Measurements from ENCODE around the gene TCF7L1. TPM values are rescaled to one million over a fixed set of nuclear protein-coding genes. Genes with fewer than 3 reads are reported as not detected.
"Not testable (repeated sequence)": the region's sequence is repeated elsewhere in the genome, so short reads cannot be mapped to it uniquely, and the experiment has no call there.

TCF7L1 gene
- total RNA-seq, 2 experiments from 2014 or later = not detected

DNA sequence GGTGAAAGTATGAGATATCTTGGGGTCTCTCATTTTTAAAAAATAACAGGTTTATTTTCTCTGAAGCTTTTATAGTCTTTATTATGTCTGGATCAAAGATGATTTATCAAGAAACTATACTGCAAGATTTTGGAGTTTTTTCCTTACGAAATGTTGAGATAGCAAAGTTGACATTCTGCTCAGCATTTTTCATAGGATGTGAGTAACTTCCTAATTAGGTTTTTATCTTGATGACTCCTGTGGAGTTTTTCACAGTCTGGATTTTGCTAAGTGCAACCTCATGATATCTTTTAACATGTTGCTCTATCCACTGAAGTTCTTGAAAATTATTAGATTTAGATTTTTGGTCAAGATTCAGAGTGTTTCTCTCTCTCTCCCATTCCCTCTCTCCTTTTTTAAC is 17.8 kb downstream of the TCF7L1 start:
- ChIA-PET CTCF (ENCODE audit: unreplicated experiment) (no interaction called here), POLR2A (no interaction called here)
- Histone ChIP-seq H3K4me2 (ENCODE audit: low read length) (no peak overlapping the region), H3K9me3 (ENCODE audit: low read length) (no peaks in the 10 kb centered on the region), H3K9me2 (ENCODE audit: insufficient read depth, low read length) (no peaks in the 10 kb centered on the region), H3K79me2 (ENCODE audit: insufficient read depth, low read depth, low read length) (no peaks in the 10 kb centered on the region), H2AFZ (ENCODE audit: low read length) (no peak overlapping the region), H3K36me3 (ENCODE audit: insufficient read depth, low read length) (no peaks in the 10 kb centered on the region), H3K4me3 (ENCODE audit: low read depth, low read length, poor library complexity, severe bottlenecking) (no peak overlapping the region), H3K4me1 (ENCODE audit: insufficient read depth, low read length, poor library complexity, severe bottlenecking) (no peaks in the 10 kb centered on the region), H4K20me1 (ENCODE audit: insufficient read depth, low read length) (no peaks in the 10 kb centered on the region), H3K27ac (ENCODE audit: low read depth, low read length, poor library complexity, severe bottlenecking) (no peak overlapping the region)
- BruUV-seq (replicated peaks) = no TSS peak
- intact Hi-C loops (cut with micrococcal nuclease; ENCODE audit: unreplicated experiment) = no loop called here
- no peak for DNase-seq (ENCODE audit: low spot score)
- TF ChIP-seq, protein P1, sequence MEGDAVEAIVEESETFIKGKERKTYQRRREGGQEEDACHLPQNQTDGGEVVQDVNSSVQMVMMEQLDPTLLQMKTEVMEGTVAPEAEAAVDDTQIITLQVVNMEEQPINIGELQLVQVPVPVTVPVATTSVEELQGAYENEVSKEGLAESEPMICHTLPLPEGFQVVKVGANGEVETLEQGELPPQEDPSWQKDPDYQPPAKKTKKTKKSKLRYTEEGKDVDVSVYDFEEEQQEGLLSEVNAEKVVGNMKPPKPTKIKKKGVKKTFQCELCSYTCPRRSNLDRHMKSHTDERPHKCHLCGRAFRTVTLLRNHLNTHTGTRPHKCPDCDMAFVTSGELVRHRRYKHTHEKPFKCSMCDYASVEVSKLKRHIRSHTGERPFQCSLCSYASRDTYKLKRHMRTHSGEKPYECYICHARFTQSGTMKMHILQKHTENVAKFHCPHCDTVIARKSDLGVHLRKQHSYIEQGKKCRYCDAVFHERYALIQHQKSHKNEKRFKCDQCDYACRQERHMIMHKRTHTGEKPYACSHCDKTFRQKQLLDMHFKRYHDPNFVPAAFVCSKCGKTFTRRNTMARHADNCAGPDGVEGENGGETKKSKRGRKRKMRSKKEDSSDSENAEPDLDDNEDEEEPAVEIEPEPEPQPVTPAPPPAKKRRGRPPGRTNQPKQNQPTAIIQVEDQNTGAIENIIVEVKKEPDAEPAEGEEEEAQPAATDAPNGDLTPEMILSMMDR (conservative IDR thresholded peaks at IDR 0.05; ENCODE audit: low read length) = no peak
- TF ChIP-seq EZH2phosphoT487 (IDR thresholded peaks at IDR 0.05; ENCODE audit: borderline replicate concordance, low read depth, low read length) = no peak

DNA sequence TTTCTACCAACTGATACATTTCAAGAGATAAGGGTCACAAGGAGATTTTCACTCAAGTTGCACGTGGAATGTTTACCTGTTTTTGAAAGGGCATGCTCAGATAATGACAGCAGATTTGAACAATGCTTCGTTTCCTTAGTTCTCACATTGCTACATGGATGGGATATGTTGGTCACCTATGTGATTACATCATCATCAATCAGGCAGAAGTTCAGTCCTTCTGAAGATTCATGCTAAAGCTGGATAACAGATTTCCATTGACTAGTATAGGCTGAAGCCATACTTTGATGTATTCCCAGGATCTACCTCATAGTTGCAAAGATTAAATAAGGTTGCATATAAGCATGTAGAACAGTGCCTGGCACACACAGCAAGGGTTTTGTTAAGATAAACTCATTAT is 19.7 kb downstream of the TCF7L1 start:
- no peak for TF ChIP-seq EZH2phosphoT487 (IDR thresholded peaks at IDR 0.05; ENCODE audit: borderline replicate concordance, low read depth, low read length)
- TF ChIP-seq, protein P1 (conservative IDR thresholded peaks at IDR 0.05; ENCODE audit: low read length) = no peak
- CTCF ChIA-PET (ENCODE audit: unreplicated experiment) = no interaction called here
- Histone ChIP-seq H3K4me2 (ENCODE audit: low read length) (no peak overlapping the region), H2AFZ (ENCODE audit: low read length) (no peak overlapping the region), H3K27ac (ENCODE audit: low read depth, low read length, poor library complexity, severe bottlenecking) (no peak overlapping the region), H3K4me3 (ENCODE audit: low read depth, low read length, poor library complexity, severe bottlenecking) (no peak overlapping the region), H3K36me3 (ENCODE audit: insufficient read depth, low read length) (no peaks in the 10 kb centered on the region), H3K79me2 (ENCODE audit: insufficient read depth, low read depth, low read length) (no peaks in the 10 kb centered on the region), H4K20me1 (ENCODE audit: insufficient read depth, low read length) (no peaks in the 10 kb centered on the region), H3K9me3 (ENCODE audit: low read length) (no peaks in the 10 kb centered on the region), H3K4me1 (ENCODE audit: insufficient read depth, low read length, poor library complexity, severe bottlenecking) (no peaks in the 10 kb centered on the region), H3K9me2 (ENCODE audit: insufficient read depth, low read length) (no peaks in the 10 kb centered on the region)
- intact Hi-C loops (cut with micrococcal nuclease; ENCODE audit: unreplicated experiment) = no loop called here
- POLR2A ChIA-PET = no interaction called here
- no peak for DNase-seq (ENCODE audit: low spot score)
- no TSS peak for BruUV-seq (replicated peaks)

DNA sequence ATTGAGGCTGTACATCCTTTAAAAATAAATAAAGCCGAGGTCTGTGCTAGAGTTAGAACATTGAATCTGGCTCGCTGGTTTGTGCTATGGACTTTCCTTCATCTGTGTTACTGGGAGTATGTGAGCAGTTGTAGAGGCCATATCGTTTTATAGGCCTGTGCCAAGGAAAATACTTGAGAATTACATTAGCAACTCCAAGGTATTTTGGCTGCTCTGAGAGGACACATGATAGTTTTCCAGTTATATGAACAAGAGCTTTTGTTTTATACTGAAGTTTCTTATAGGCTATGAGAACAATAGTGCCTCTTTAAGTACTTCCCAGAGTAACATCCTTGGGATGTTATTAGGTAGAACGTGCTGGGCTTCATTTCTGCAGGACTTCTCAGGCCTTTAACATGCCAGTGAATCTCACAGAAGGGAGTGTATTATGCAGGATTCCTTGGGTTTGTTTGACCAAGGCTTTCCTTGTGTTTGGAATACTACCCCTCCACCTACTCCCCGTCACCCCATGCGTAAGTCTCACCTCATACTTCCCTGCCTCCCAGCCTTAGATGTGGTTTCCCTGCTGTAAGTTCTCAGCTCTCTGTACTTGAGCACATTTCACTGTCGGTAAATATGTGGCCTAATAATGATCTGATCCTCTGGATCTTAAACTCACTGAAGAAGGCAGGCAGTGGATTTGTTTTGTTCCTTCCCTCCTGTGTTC is 21.0 kb downstream of the TCF7L1 start:
- Histone ChIP-seq H4K20me1 (ENCODE audit: insufficient read depth, low read length) (no peaks in the 10 kb centered on the region), H3K27ac (ENCODE audit: low read depth, low read length, poor library complexity, severe bottlenecking) (no peak overlapping the region), H3K4me3 (ENCODE audit: low read depth, low read length, poor library complexity, severe bottlenecking) (no peak overlapping the region), H3K9me2 (ENCODE audit: insufficient read depth, low read length) (no peaks in the 10 kb centered on the region), H3K9me3 (ENCODE audit: low read length) (no peaks in the 10 kb centered on the region), H3K79me2 (ENCODE audit: insufficient read depth, low read depth, low read length) (no peaks in the 10 kb centered on the region), H3K4me2 (ENCODE audit: low read length) (no peak overlapping the region), H3K4me1 (ENCODE audit: insufficient read depth, low read length, poor library complexity, severe bottlenecking) (no peaks in the 10 kb centered on the region), H3K36me3 (ENCODE audit: insufficient read depth, low read length) (no peaks in the 10 kb centered on the region), H2AFZ (ENCODE audit: low read length) (no peak overlapping the region)
- BruUV-seq (replicated peaks) = no TSS peak
- TF ChIP-seq EZH2phosphoT487 (IDR thresholded peaks at IDR 0.05; ENCODE audit: borderline replicate concordance, low read depth, low read length) = no peak
- TF ChIP-seq, protein P1 (conservative IDR thresholded peaks at IDR 0.05; ENCODE audit: low read length) = no peak
- ChIA-PET CTCF (ENCODE audit: unreplicated experiment) (no interaction called here), POLR2A (no interaction called here)
- DNase-seq (ENCODE audit: low spot score) = no peak
- intact Hi-C loops (cut with micrococcal nuclease; ENCODE audit: unreplicated experiment) = no loop called here

- H3K4me2 ChIP-seq (ENCODE audit: low read length); BruUV-seq (replicated peaks); H3K9me2 ChIP-seq (ENCODE audit: insufficient read depth, low read length); H4K20me1 ChIP-seq (ENCODE audit: insufficient read depth, low read length); H3K36me3 ChIP-seq (ENCODE audit: insufficient read depth, low read length); H3K9me3 ChIP-seq (ENCODE audit: low read length); POLR2A ChIA-PET; intact Hi-C loops (cut with micrococcal nuclease; ENCODE audit: unreplicated experiment); H3K4me1 ChIP-seq (ENCODE audit: insufficient read depth, low read length, poor library complexity, severe bottlenecking); H2AFZ ChIP-seq (ENCODE audit: low read length); H3K27ac ChIP-seq (ENCODE audit: low read depth, low read length, poor library complexity, severe bottlenecking); H3K4me3 ChIP-seq (ENCODE audit: low read depth, low read length, poor library complexity, severe bottlenecking); H3K79me2 ChIP-seq (ENCODE audit: insufficient read depth, low read depth, low read length); DNase-seq (ENCODE audit: low spot score): not testable (repeated sequence)
- CTCF ChIA-PET (ENCODE audit: unreplicated experiment) = interaction anchor here (0.6 kb wide), 1 partner anchor 33 kb away, joined by 3 read pairs; no protein-coding TSS in a partner anchor
These were observed 21.9 kb downstream of the TCF7L1 start for GRCh38 chr2:85155082-85155481.

Measured in OCI-LY7 (cell line).